Right atrium auricular region (tissue), 2 donors: Measurements from ENCODE around the gene GALNT13. TPM values are rescaled to one million over a fixed set of nuclear protein-coding genes. Genes with fewer than 3 reads are reported as not detected.

Experiments
- DNase-seq: peaks from one replicate; pipeline ENCODE4 v3.0.0-alpha.2; 2019; ENCODE audit warnings: low spot score
- H3K27ac ChIP-seq, 2 donors: fragments of 200-600 bp; sonication (generic); 1 replicate in 1 of 2; 2 replicates in 1 of 2; pipeline ENCODE4 v1.5.1; 2016 to 2019
- H3K27me3 ChIP-seq, 2 donors: fragments of 200-600 bp; sonication (generic); one replicate each; pipeline versions ENCODE4 v1.5.1 to v1.6.0; 2017 to 2019
- H3K36me3 ChIP-seq: fragments of 200-600 bp; sonication (generic); one replicate; pipeline ENCODE4 v1.5.1; 2016
- H3K4me1 ChIP-seq, 2 donors: fragments of 200-600 bp; sonication (generic); one replicate each; pipeline versions ENCODE4 v1.5.1 to v1.6.0; 2017 to 2019
- H3K4me3 ChIP-seq, 2 donors: fragments of 200-600 bp; sonication (generic); 1 replicate in 1 of 2; 2 replicates in 1 of 2; pipeline ENCODE4 v1.5.1; 2017 to 2019; ENCODE audit warnings: mild to moderate bottlenecking in 1 of 2, moderate library complexity in 1 of 2
- H3K9me3 ChIP-seq, 2 donors: fragments of 200-600 bp; sonication (generic); one replicate each; pipeline ENCODE4 v1.5.1; 2019
- CTCF ChIP-seq, 2 donors: fragments of 200-600 bp; sonication (generic); IDR thresholded peaks; one replicate each; pipeline ENCODE4 v1.5.1; 2019; ENCODE audit warnings: antibody characterized with exemption in 2 of 2
- total RNA-seq, 2 donors: library from RNA; depleted of rRNA; stranded (reverse); fragments of >200 nt; gene quantifications; one replicate each; pipeline ENCODE4 v1.1.0, GENCODE V29; 2016

Gene GALNT13
- total RNA-seq, 2 donors from 2014 or later, result 0.55 to 2.2 TPM

- Histone ChIP-seq H3K27me3 (no peaks in the 10 kb centered on the region), H3K4me1 (no peaks in the 10 kb centered on the region), H3K9me3 (no peaks in the 10 kb centered on the region), H3K36me3 (no peaks in the 10 kb centered on the region), H3K27ac (no peak overlapping the region), H3K4me3 (no peak overlapping the region)
- DNase-seq, result no peak
- TF ChIP-seq CTCF (IDR thresholded peaks at IDR 0.05), result no peak
These were observed 289.6 kb downstream of the GALNT13 start for GRCh38 chr2:154161286-154161685.

- TF ChIP-seq CTCF (IDR thresholded peaks at IDR 0.05), result no peak
- Histone ChIP-seq H3K36me3 (no peaks in the 10 kb centered on the region), H3K4me1 (no peaks in the 10 kb centered on the region), H3K27me3 (no peaks in the 10 kb centered on the region), H3K27ac (no peak overlapping the region), H3K9me3 (no peaks in the 10 kb centered on the region), H3K4me3 (no peak overlapping the region)
- DNase-seq, result no peak
These were observed 298.7 kb downstream of the GALNT13 start for GRCh38 chr2:154170400-154170799.

GRCh38 chr2:154173164-154173563 lies 301.4 kb downstream of the GALNT13 start:
- no peak for TF ChIP-seq CTCF (IDR thresholded peaks at IDR 0.05)
- H3K27me3 ChIP-seq, result no peaks in the 10 kb centered on the region
- no peak overlapping the region for H3K4me3 ChIP-seq
- H3K4me1 ChIP-seq, result no peaks in the 10 kb centered on the region
- H3K9me3 ChIP-seq, result no peaks in the 10 kb centered on the region
- no peak for DNase-seq
- H3K36me3 ChIP-seq, result no peaks in the 10 kb centered on the region
- H3K27ac ChIP-seq, result no peak overlapping the region

GRCh38 chr2:154173919-154174318 lies 302.2 kb downstream of the GALNT13 start:
- TF ChIP-seq CTCF (IDR thresholded peaks at IDR 0.05), result no peak
- Histone ChIP-seq H3K4me3 (no peak overlapping the region), H3K9me3 (no peaks in the 10 kb centered on the region), H3K27ac (no peak overlapping the region), H3K36me3 (no peaks in the 10 kb centered on the region), H3K27me3 (no peaks in the 10 kb centered on the region), H3K4me1 (no peaks in the 10 kb centered on the region)
- no peak for DNase-seq

- Histone ChIP-seq H3K36me3 (no peaks in the 10 kb centered on the region), H3K4me3 (no peak overlapping the region), H3K9me3 (peaks cover 0 to 35% of the 10 kb centered on the region in 2 donors), H3K27ac (no peak overlapping the region), H3K27me3 (no peaks in the 10 kb centered on the region), H3K4me1 (no peaks in the 10 kb centered on the region)
- DNase-seq, result no peak
- no peak for TF ChIP-seq CTCF (IDR thresholded peaks at IDR 0.05)
These were observed 310.3 kb downstream of the GALNT13 start for GRCh38 chr2:154182008-154182407.

GRCh38 chr2:154187948-154188347 lies 316.2 kb downstream of the GALNT13 start:
- Histone ChIP-seq H3K27me3 (no peaks in the 10 kb centered on the region), H3K4me1 (no peaks in the 10 kb centered on the region), H3K36me3 (no peaks in the 10 kb centered on the region), H3K27ac (no peak overlapping the region), H3K4me3 (no peak overlapping the region), H3K9me3 (peaks cover 0 to 35% of the 10 kb centered on the region in 2 donors)
- no peak for TF ChIP-seq CTCF (IDR thresholded peaks at IDR 0.05)
- no peak for DNase-seq
